Muscle layer of duodenum (tissue), 2 donors: Measurements from ENCODE around the gene OPCML.

ENCODE experiments used
- H3K27ac ChIP-seq: one replicate; pipeline ENCODE4 v1.7.0; 2013; ENCODE audit warnings: mild to moderate bottlenecking, low read length
- H3K27me3 ChIP-seq: one replicate; pipeline ENCODE4 v1.7.0; 2013; ENCODE audit warnings: low read depth, mild to moderate bottlenecking, control low read depth, low read length
- H3K36me3 ChIP-seq, 2 donors: one replicate each; pipeline ENCODE4 v1.7.0; 2013; ENCODE audit warnings: low read length in 2 of 2, control low read depth in 1 of 2, mild to moderate bottlenecking in 1 of 2; ENCODE audit not compliant: insufficient read depth in 2 of 2, control insufficient read depth in 1 of 2
- H3K4me1 ChIP-seq, 2 donors: one replicate each; pipeline ENCODE4 v1.7.0; 2013; ENCODE audit warnings: low read length in 2 of 2, mild to moderate bottlenecking in 2 of 2, control low read depth in 1 of 2, moderate library complexity in 1 of 2; ENCODE audit not compliant: insufficient read depth in 2 of 2, control insufficient read depth in 1 of 2
- H3K4me3 ChIP-seq, 2 donors: one replicate each; pipeline ENCODE4 v1.7.0; 2013; ENCODE audit warnings: low read length in 2 of 2, low read depth in 1 of 2, mild to moderate bottlenecking in 1 of 2
- H3K9me3 ChIP-seq, 2 donors: one replicate each; pipeline ENCODE4 v1.7.0; 2013; ENCODE audit warnings: low read length in 2 of 2, control low read depth in 1 of 2, mild to moderate bottlenecking in 1 of 2; ENCODE audit not compliant: control insufficient read depth in 1 of 2
- donor health status: healthy.

Gene OPCML

GRCh38 chr11:132424433-132424832, 1107.9 kb downstream of the OPCML start:
- no peaks in the 10 kb centered on the region for H3K36me3 ChIP-seq
- H3K4me3 ChIP-seq: no peak overlapping the region
- no peaks in the 10 kb centered on the region for H3K27me3 ChIP-seq
- no peaks in the 10 kb centered on the region for H3K9me3 ChIP-seq
- no peaks in the 10 kb centered on the region for H3K4me1 ChIP-seq
- H3K27ac ChIP-seq: no peak overlapping the region

GRCh38 chr11:132423266-132423665, 1109.0 kb downstream of the OPCML start:
- Histone ChIP-seq H3K9me3 (no peaks in the 10 kb centered on the region), H3K27me3 (no peaks in the 10 kb centered on the region), H3K36me3 (no peaks in the 10 kb centered on the region), H3K4me3 (no peak overlapping the region), H3K27ac (no peak overlapping the region), H3K4me1 (no peaks in the 10 kb centered on the region)

DNA sequence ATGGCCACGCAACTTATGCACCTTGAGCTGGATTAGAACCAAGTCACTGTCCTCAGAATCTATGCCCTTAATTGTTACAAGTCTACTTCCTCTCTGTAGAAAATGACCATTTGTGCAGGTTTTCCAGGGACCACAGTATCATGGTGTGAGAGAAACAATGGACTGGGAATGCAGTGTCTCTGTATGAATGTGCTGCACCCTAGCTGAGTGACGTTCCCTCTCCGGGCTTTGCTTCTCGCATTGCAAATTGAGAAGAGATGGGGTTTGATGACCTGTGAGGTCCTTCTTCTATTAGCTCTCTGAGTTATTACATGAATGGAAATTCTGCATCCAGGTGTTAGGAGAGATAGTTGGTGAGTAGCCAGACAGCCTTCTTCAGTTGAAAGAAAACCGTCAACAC, 1109.6 kb downstream of the OPCML start:
- Histone ChIP-seq H3K9me3 (no peaks in the 10 kb centered on the region), H3K4me3 (no peak overlapping the region), H3K27ac (no peak overlapping the region), H3K27me3 (no peaks in the 10 kb centered on the region), H3K36me3 (no peaks in the 10 kb centered on the region), H3K4me1 (no peaks in the 10 kb centered on the region)

DNA sequence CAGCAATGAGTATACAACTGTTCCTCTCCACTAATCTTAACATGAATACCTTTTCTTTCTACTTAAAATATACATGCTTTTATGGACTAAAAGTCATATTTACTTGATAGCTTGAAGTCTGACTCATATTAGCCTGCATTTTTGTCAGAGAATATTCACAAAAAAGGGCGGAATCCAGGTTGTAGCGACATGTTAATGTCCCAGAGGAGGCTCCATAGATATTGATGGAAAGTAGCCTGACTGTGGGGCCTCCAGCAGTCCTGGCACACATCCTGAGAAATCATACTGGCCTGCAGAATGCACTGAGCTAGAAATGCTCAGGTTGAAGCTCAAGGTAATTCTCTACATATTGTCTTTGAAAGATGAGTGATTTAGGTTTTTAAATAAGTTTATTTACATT, 1110.7 kb downstream of the OPCML start:
- no peak overlapping the region for H3K27ac ChIP-seq
- no peaks in the 10 kb centered on the region for H3K4me1 ChIP-seq
- no peaks in the 10 kb centered on the region for H3K27me3 ChIP-seq
- H3K4me3 ChIP-seq: no peak overlapping the region
- H3K36me3 ChIP-seq: no peaks in the 10 kb centered on the region
- H3K9me3 ChIP-seq: no peaks in the 10 kb centered on the region

DNA sequence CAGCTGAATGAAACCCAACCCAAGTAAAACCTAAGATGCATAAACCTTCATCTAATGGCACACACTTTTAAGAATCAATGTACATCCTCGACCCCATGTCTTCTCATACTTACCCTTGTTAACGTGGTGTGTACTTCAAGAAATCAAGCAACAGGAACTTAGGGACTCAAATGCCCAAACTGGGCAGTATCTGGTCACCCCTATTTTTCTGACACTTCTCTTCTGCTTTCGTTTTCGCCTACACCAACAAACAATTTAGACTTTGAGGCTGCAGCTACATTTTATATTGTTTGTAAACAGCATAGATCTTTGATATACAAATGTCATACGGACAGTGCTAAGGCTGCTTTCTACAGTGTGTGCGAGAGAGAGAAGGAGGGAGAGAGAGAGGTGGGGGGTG, 1117.8 kb downstream of the OPCML start:
- no peaks in the 10 kb centered on the region for H3K4me1 ChIP-seq
- H3K36me3 ChIP-seq: no peaks in the 10 kb centered on the region
- H3K4me3 ChIP-seq: no peak overlapping the region
- H3K9me3 ChIP-seq: no peaks in the 10 kb centered on the region
- no peak overlapping the region for H3K27ac ChIP-seq
- H3K27me3 ChIP-seq: no peaks in the 10 kb centered on the region

GRCh38 chr11:132410383-132410782, 1121.9 kb downstream of the OPCML start:
- no peak overlapping the region for H3K27ac ChIP-seq
- H3K4me3 ChIP-seq: no peak overlapping the region
- no peaks in the 10 kb centered on the region for H3K9me3 ChIP-seq
- H3K4me1 ChIP-seq: no peaks in the 10 kb centered on the region
- no peaks in the 10 kb centered on the region for H3K36me3 ChIP-seq
- no peaks in the 10 kb centered on the region for H3K27me3 ChIP-seq

DNA sequence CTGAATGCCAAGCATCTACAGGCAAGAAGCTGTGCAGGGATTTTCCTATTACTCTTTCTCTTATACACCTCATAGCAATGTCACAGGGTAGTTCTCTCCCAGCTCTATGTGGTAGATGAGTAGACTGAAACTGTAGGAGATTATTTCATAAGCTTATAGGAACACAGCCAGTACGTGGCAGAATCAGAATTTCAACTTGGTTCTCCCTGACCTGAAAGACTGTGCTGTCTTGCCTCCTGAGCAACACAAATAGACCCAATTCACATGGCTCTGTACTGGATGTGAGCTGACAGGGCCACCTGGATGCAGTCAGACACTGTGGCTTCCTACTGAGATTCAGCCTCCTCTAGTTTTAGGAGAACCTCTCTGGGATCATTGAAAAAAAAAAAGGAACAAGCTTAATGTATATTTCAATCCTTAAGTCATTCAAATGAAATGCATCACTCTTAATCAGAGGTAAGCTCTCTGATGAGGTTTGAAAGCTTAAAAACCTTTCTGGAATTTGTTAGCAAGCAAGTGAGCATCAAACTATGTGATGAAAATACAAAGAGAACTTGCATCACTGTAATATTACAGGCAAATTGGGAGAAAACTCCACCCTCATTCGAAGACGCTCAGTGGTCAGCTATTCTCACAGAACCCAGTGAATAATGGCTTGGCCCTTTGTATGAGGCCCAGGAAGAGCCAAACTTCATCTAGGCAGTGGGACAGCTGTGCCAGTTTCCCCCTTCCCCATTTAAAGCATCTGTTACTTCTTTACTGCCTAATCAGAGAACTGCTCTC, 1122.5 kb downstream of the OPCML start:
- Histone ChIP-seq H3K36me3 (no peaks in the 10 kb centered on the region), H3K27ac (no peak overlapping the region), H3K9me3 (no peaks in the 10 kb centered on the region), H3K4me1 (no peaks in the 10 kb centered on the region), H3K27me3 (no peaks in the 10 kb centered on the region), H3K4me3 (no peak overlapping the region)

DNA sequence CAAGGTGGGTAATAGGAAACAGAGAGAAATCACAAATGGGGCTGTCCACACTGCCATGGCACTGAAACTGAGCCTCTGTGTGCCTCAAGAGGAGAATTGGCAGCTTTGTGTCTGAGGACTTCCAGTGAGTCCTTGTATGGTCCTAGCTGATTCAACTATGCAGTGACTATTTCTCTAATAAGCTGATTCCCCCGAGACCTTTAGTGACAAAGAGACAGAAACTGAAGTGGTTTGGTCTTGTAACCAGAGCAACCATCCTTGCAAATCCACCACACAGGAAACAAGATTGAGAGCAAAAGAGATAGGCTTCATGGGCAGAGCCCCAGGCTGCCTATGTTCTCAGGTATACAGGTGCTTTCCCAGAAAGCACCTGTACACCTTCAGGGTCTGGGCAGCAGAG, 1123.4 kb downstream of the OPCML start:
- Histone ChIP-seq H3K27ac (no peak overlapping the region), H3K36me3 (no peaks in the 10 kb centered on the region), H3K27me3 (no peaks in the 10 kb centered on the region), H3K9me3 (no peaks in the 10 kb centered on the region), H3K4me1 (no peaks in the 10 kb centered on the region), H3K4me3 (no peak overlapping the region)

DNA sequence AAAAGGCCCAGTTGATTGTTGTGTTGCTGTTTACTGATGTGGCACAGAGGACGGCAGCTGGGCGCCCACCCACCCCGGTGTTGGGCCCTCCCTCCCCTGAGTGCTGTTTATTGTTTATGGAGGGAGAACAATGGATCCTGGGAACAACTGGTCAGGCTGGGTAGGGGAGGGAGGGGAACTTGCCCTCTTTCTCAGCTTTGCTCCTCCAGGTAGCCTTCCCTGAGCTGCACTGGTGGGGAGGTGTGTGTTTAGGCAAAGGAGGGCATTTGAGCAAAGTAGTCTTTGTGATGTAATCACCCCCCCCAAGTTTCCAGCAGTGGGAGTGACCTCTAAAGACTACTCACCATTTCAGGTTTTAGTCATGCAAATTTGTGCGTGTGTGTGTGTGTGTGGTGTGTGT, 1126.6 kb downstream of the OPCML start:
- Histone ChIP-seq H3K36me3 (no peaks in the 10 kb centered on the region), H3K4me3 (no peak overlapping the region), H3K9me3 (no peaks in the 10 kb centered on the region), H3K27ac (no peak overlapping the region), H3K4me1 (no peaks in the 10 kb centered on the region), H3K27me3 (no peaks in the 10 kb centered on the region)

DNA sequence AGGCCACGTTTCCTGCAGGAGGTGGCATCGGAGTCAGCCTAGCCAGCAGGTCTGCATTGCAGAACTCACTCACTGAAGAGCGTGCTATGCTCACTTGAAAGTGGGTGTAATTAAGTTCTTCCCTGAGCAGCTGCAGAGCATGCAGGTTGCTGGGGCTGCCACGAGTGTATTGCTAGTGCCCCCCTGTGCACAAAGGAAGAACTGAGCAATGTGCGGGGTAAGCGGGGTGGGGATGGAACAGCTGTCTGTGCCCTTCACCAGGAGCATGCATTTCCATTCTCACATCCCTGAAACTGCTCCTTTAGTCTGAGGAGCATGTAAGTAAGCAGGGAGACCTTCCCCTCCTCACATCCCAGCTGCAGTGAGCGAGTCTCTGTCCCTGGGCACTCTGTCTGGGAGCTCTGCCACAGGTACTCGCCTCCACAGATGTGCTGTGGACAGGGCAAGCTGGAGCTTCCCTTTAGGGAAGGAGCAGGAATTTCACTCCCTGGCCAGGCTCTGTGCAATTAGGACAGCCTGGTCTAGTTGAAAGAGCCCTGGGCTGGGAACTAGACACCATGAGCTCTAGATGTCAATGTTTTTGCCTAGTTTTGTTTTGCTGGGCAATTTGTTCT, 1130.1 kb downstream of the OPCML start:
- Histone ChIP-seq H3K27me3 (no peaks in the 10 kb centered on the region), H3K9me3 (no peaks in the 10 kb centered on the region), H3K4me3 (no peak overlapping the region), H3K36me3 (no peaks in the 10 kb centered on the region), H3K27ac (no peak overlapping the region), H3K4me1 (no peaks in the 10 kb centered on the region)

- Histone ChIP-seq H3K4me3 (no peak overlapping the region), H3K27ac (no peak overlapping the region), H3K36me3 (no peaks in the 10 kb centered on the region), H3K9me3 (no peaks in the 10 kb centered on the region), H3K27me3 (no peaks in the 10 kb centered on the region), H3K4me1 (no peaks in the 10 kb centered on the region)
Measured at GRCh38 chr11:132396318-132396717, 1136.0 kb downstream of the OPCML start.

DNA sequence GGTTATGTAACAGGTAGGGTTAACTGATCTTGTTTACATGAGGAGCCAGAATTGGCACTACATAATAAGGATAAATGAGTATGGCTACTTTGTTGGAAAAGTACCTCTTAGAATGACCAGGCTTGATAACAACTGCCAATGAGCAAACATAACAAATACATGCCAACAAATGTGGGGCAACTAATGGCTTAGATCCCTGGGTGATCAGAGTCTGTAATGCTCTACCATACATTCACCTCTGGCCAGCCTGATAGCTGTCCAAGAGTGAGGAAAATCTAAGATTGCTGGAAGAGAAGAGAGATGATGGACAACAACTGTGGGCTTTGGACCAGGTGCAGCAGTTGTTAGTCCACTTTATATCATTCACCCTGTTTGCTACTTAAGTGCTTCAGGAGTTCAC, 1136.9 kb downstream of the OPCML start:
- Histone ChIP-seq H3K4me3 (no peak overlapping the region), H3K27me3 (no peaks in the 10 kb centered on the region), H3K4me1 (no peaks in the 10 kb centered on the region), H3K9me3 (no peaks in the 10 kb centered on the region), H3K27ac (no peak overlapping the region), H3K36me3 (no peaks in the 10 kb centered on the region)
